Cardiac fibroblast (primary cell): Measurements from ENCODE around the gene ADPRS.

Experiments used
- DNase-seq, 2 donors: peaks; one replicate each; pipeline versions ENCODE4 v3.0.0 to v3.0.0-alpha.2; 2010; ENCODE audit warnings: low read depth in 2 of 2
- H3K4me3 ChIP-seq, 2 donors: replicated peaks in 1 of 2; 1 replicate in 1 of 2; 2 replicates in 1 of 2; pipeline ENCODE4 v1.5.1; 2011; ENCODE audit warnings: low read depth in 2 of 2, low read length in 2 of 2, mild to moderate bottlenecking in 2 of 2, moderate library complexity in 1 of 2
- TF ChIP-seq, protein P1 (sequence below): IDR thresholded peaks from one replicate; pipeline ENCODE4 v1.5.1; 2011; ENCODE audit warnings: low read depth, mild to moderate bottlenecking, low read length, inconsistent platforms

ADPRS gene

DNA sequence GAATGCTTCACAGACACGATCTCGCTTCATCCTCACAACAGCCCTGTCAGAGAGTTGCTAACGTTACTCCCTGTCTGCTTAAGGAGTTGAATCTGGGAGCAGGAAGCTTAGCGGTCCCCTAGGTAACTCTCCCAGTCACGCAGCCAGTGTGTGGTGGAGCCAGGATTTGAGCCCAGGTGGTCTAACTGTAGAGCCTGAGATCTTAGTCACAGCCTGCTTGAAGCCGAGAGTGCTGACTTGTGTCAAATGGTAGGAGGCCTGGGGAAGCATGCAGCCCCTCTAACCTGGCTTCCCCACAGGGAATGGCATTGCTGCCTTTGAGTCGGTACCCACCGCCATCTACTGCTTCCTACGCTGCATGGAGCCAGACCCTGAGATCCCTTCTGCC, 4.1 kb downstream of the ADPRS start:
- H3K4me3 ChIP-seq: no peak overlapping the region
- no peak for DNase-seq
- TF ChIP-seq, protein P1, sequence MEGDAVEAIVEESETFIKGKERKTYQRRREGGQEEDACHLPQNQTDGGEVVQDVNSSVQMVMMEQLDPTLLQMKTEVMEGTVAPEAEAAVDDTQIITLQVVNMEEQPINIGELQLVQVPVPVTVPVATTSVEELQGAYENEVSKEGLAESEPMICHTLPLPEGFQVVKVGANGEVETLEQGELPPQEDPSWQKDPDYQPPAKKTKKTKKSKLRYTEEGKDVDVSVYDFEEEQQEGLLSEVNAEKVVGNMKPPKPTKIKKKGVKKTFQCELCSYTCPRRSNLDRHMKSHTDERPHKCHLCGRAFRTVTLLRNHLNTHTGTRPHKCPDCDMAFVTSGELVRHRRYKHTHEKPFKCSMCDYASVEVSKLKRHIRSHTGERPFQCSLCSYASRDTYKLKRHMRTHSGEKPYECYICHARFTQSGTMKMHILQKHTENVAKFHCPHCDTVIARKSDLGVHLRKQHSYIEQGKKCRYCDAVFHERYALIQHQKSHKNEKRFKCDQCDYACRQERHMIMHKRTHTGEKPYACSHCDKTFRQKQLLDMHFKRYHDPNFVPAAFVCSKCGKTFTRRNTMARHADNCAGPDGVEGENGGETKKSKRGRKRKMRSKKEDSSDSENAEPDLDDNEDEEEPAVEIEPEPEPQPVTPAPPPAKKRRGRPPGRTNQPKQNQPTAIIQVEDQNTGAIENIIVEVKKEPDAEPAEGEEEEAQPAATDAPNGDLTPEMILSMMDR: no peak

DNA sequence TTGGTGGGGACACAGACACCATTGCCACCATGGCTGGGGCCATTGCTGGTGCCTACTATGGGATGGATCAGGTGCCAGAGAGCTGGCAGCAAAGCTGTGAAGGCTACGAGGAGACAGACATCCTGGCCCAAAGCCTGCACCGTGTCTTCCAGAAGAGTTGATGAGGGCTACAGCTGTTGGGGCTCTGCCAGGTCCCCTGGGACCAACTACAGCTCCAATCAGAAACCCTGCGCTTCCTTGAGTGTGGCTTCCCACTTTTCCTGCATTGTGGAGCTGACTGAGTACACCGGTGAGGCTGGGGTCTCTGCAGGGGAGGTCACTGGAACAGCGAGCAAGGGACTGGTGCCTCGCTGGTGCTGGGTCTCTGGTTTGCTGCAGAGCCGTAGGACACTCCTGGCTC, 4.5 kb downstream of the ADPRS start:
- no peak for DNase-seq
- TF ChIP-seq, protein P1: no peak
- H3K4me3 ChIP-seq: no peak overlapping the region

DNA sequence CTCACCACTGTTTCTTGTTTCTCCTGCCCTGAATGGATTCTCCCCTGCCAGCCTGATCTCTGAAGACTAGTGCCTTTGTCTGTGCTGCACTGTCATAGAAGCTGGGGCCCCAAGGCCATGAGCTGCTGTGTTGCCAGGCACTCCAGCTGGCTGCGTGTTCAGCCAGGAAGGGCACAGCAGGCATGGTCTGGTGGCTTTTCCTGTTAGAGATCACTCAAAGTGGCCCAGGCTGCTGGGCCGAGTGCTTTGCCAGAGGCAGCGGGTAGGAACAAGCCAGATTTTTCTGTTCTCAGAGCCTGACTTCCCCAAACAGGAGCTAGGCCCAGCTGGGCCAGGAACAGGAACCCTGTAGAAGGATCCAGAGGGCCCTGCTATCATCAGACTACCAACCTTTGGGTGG, 5.2 kb downstream of the ADPRS start:
- DNase-seq: no peak

DNA sequence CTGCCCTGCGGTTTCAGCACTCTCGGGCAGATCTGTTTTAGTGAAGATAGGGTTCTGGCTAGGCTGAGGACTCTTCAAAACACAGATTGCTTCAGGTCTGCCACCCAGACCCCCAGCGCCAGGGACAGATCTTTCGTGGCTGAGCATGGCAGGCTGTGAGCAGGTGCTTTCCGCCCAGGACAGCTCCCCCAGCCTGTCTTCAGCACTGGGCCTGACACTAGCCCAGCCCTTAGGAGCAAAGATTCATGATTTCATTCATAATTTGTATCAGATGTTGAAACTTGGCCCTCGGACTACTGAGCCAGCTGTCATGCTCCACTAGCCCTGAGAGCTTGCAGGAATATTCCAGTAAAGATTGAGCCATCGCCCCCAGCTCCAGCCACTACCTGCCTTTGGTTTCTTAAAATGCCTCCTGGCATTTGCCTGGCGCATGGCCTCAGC, 5.9 kb downstream of the ADPRS start:
- no peak overlapping the region for H3K4me3 ChIP-seq
- no peak for DNase-seq
- TF ChIP-seq, protein P1: no peak

More for the DNA sequence above, 5.2 kb downstream of the ADPRS start:
- H3K4me3 ChIP-seq: no peak overlapping the region
- TF ChIP-seq, protein P1: no peak

DNA sequence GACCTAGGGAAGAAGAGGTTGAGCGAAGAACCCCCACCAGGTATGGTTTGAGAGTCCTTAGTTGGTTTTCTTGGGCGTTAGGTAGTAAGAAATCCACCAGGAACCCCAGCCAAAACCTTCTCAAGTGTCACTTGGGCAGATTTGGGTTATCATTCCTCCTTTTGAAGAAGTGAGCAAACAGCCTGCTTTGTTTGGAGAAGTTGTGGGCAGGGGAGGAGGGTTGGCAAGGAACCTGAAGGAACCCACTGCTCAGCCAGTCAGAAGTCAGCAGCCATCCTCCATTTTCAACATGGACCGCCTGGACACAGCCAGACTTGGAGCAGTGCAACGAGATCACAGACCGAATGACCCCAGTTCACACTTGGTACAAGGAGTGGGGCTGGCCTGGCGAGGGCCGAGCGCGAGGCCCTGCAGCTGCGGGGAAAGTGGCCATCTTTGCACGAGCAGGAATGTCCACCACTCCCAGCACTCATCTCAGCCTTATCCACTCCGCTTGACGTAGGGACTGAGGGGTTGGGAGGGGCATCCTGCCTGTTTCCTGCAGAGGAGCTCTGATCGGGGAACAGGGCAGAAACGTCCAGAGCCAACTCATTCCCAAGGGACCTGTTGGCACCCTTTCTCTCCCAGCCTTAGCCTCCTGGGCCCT, 7.2 kb downstream of the ADPRS start:
- H3K4me3 ChIP-seq: no peak overlapping the region
- TF ChIP-seq, protein P1: no peak
- DNase-seq: peak in 1 of 2 donors; percentile 30

DNA sequence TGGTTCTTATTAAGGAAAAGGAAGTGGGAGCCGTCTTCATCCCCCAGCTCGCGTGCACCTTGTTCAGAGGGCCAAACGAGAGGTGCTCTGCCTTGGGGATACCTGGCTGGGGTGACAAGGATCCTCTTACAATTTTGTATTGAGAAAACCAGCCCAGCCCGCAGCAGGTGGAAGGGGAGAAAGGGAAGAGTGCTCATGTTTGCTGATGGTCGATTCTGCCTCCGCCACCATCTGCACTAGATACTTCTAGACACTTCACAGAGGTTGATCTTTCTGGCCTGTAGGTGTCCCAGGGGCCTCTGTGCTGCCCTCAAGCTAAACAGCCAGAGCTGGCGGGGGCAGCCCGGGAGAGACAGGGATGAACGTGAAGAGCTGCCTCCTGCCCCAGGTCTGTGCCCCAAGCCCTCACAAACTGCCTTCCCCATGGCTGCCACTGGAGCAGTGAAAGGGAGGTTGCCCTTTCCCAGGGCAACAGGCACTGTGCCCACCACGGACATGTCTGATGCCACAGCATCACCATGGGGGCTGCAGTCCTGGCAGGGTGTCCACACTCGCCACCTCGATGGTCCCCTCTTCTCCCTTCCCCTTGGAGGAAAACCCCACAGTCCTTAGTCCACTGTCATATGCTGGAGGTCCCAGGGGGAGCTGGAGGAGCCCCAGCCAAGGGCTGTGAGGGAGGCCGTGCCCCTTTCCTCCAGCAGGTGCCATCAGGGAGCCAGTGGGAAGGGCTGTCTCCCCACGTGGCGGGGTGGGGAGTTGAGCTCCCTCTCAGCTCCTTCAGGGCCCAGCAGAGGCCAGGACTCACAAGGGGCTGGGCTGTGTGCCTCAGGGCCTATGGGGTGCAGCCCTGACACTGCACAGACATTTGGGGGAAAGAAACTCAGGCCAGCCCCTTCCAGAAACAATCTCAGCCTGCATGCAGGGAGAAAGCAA, 8.1 kb downstream of the ADPRS start:
- TF ChIP-seq, protein P1: peak; percentile 21
- H3K4me3 ChIP-seq: no peak overlapping the region
- DNase-seq: no peak
